M059J (cell line): ENCODE results near the gene DPP9. TPM values are rescaled to one million over a fixed set of nuclear protein-coding genes. Genes with fewer than 3 reads are reported as not detected.
"Not testable (repeated sequence)": the region's sequence is repeated elsewhere in the genome, so short reads cannot be mapped to it uniquely, and the experiment has no call there.

ENCODE experiments used
- DNase-seq: peaks from one replicate; pipeline ENCODE4 v3.0.0-alpha.2; 2012; ENCODE audit warnings: low read depth
- total RNA-seq: library from RNA; depleted of rRNA; stranded (reverse); fragments of >200 nt; shearing (Covaris generic); gene quantifications from 2 replicates; pipeline ENCODE4 v1.2.3, GENCODE V29; 2014; rRNA removed

Gene DPP9
- total RNA-seq = 67.0 and 71.4 TPM in 2 replicates

DNA sequence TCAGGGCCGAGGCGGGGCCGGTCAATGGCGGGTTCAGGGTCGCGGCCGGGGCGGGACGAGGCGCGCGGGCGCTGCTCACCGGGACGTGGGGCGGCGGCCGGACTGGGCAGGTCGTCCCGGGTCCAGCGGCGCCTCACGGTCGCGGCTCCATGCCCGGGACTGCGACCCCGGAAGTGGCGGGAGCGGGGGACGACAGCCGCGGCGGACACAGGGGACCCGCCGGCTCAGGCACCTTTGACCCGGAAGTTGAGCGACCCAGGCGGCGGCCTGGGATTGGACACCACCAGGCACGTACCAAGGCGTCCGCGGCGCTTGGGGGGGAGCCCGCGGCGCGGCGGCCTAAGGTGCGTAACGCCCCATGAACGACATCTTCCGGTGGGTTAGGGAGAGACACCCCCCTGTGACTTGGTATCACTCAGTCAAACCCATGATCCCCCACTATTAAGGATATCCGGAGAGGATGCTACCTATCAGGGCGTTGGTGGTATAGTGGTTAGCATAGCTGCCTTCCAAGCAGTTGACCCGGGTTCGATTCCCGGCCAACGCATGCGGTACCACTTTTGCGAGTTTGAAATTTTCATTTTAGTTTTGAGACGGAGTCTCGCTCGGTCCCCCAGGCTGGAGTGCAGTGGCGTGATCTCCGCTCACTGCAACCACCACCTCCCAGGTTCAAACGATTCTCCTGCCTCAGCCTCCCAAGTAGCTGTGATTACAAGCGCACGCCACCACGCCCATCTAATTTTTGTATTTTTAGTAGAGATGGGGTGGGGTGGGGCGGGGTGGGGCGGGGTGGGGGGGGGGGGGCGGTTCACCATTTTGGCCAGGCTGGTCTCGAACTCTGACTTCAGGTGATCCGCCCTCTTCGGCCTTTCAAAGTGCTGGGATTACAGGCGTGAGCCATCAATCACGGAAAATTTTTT lies at the start of gene DPP9:
Gene DPP9 (minus strand): TSS at position 248 of the 920 bp plus-strand sequence. CDS start 3,936 bp downstream, outside the sequence.
- DNase-seq = peak; percentile 98

DNA sequence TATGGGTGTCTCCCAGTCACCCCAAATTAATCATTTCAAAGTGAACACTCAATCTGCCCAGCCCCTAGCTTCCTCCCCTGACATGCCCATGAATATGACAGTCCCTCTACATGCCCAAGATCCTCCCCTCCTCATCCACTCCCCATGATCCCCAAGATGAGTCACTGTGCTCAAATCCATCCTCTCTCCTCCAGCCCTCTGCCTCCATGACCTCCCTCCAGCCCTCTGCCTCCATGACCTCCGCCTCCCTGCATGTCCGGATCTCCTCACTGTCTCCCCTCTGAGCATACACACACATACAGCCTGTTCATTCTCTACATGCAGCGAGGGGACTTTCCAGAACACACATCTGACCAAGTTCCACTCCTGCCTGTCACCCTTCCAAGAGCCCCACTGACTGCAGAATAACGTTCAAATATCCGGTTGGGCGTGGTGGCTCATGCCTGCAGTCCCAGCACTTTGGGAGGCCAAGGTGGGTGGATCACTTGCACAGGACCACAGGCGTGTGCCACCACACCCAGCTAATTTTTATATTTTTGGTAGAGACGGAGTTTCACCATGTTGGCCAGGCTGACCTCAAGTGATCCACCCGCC lies 49.5 kb upstream of the DPP9 start:
- no peak for DNase-seq

DNA sequence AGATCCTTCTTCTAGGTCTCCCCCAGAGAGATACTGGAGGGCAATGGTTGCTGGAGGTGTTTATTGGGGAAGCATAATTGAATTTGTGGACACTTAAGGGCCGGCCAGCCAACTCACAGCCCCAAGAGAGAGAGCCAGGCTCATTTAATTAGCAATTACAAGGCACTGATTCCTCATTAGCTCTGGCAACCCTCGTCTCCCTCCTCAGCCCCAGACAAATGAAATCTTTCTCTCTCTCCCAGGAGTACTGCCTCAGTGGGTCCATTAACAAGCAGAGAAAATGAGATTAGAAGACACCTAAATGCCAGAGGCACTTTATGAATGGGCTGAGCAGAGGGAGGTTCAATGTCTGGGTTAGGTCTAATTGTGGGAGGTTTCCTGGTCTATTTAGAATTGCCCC lies 48.9 kb upstream of the DPP9 start:
- DNase-seq = no peak

DNA sequence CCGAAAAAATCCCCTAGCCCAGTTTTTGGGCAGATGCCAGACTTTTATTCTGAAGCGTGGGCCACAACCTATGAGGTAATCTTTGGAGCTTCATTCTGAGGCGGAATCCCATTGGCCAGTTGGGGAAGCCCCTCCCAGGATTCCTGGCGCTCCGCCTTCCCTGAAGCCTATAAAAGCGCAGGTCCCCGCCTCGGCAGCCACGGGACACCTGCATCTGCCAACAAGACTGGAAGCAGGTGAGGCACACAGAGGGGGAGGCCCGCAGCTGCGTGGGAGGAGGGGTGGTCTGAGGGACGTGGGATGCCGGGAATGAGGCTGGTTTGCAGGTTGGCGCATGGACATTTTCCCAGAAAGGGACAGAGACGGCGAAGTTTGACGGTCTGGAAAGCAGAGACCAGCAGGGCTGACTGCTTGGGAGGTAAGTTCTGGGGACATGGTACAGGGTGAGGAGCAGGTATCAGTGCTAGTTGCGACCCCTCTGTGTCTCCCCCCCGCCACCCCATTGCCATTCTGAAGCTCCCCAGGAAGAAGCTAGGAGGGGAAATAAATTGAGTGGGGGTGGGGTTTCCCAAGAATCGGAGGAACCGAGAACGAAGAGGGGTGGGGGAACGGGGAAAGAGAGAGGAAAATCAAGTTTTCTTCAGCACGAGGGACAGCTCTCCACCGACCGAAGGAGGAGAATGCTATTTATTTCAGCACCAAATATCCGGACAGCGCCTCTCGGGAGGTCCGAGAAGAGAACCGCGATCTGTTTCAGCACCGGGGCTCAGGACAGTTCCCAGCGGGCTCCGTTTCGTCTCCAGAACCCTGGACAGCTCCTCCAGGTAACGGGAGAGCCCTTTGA lies 45.5 kb upstream of the DPP9 start:
- DNase-seq = peak; percentile 70

DNA sequence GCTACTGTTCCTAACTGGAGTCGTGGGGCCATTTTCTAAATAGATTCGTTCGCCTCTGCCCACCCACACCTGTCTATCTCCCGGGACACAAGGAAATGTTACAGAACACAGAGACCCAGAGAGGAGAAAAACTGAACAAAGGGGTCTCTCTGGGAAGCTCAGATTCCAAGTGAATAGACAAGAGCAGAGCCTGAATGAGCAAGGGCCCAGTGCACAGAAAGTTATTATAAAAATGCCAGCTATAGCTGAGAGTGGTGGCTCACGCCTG lies 40.7 kb upstream of the DPP9 start:
- no peak for DNase-seq

DNA sequence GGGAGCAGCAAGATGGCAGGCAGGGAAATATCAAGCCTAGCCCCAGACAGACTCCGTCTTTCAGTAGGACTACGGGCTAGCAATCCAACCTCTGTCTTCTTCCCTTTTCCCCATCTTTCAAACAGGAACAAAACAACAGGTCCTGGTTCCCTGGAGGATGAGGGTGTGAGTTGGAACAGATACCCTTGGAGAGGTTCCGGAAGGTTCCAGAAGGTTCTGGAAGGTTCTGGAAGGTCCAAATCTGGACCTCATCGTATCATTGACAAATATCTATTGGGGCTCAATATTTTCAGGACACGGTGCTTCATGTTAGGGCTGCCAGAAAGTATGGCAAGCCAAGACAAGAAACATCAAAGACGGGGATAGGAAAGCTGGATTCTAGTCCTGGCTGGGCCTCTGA lies 39.4 kb upstream of the DPP9 start:
- DNase-seq = no peak

DNA sequence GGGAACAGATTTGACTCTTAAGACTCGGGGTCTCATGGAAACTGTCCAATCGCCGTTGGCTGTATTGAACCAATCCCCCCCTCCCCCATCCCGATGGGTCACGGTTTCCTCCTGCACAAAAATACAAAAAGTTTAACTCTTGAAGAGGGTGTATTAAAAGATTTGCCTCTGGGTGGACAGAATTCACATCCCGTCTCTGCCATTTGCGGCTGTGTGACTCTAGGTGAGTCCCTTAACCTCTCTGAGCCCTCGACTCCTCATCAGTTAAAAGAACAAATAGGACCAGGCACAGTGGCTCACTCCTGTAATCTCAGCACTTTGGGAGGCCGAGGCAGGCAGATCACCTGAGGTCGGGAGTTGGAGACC lies 36.6 kb upstream of the DPP9 start:
- no peak for DNase-seq

DNA sequence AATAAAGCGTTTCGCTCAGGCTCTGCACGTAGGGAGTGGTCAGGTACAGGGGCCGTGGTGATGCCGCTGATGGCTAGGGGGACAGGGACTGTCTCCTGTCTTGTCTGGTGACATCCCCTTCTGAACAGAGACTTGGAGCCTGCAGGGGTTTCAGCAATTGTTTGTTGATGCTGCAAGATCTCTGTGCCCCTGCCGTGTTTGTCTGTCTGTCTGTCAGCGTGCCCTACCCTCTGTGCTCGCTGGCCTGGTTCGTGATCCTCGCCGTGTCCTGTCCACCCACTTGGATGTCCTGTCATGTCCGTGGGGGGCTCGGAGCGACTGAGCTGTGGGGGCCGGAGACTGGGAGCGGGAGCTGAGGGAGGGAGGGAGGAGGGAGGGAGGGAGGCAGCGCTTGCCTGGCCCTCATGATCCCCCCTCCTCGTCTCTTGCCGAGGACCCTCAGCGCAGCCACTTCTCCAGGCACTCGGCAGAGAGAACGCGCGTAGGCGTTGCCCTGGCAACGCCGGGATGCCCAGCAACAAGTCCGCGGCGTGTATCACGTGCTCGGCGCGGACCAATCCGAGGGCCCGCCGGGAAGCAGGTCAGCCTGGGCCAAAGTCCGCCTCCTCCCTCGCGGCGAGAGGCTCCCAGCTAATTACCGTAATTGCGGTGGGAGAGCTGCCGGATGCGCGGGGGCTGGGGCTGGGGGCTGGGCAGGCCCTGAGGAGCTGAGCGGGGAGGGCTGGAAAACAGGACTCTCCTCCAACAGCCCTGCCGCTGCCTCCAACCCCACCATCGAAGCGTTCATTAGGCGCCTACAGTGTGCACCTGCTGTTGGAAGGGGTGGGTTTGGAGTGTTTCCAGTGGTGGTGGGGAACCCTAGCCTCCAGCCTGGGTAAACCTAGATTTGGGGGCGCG lies 36.0 kb upstream of the DPP9 start:
- peak; percentile 88 for DNase-seq

DNA sequence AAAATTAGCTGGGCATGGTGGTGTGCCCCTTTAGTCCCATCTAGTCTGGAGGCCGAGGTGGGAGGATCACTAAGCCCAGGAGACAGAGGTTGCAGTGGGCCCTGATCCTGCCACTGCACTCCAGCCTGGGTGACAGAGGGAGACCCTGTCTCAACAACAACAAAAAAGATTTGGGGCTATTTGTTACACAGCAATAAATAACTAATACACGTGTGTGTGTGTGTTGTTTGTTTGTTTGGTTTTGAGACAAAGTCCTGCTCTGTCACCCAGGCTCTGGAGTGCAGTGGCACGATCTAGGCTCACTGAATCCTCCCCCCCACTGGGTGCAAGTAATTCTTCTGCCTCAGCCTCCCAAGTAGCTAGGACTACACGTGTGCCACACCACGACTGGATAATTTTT lies 35.0 kb upstream of the DPP9 start:
- no peak for DNase-seq

DNA sequence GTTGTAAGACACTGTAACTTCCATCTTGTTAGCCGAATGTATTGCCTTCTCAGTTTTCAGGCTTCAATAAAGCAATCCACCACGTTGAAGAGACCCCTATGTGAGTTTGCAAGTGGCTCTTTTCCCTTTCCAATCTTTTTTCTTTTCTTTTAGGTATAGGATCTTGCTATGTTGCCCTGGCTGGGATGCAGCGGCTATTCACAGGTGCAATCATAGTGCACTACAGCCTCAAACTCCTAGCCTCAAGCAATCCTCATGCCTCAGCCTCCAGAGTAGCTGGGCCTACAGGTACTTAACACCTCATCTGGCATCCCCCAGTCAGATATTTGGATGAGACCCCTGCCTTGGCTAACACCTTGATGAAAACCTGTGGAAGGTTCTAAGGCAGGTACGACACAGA lies 34.4 kb upstream of the DPP9 start:
- no peak for DNase-seq

DNA sequence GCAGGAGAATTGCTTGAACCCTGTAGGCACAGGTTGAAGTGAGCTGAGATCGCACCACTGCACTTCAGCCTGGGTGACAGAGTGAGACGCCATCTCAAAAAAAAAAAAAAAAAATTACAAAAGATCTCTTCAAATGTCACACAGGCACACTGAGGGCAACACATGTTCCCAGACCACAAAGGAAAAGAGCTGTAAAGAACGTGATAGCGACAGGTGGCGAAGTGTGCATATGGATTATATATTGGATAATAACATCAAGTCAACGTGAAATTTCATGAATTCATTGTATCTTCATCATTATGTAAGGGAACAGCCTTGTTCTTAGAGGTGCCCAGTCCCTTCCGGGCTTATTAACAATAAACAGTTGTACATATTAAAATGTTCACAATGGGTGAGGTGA lies 31.8 kb upstream of the DPP9 start:
- no peak for DNase-seq

DNA sequence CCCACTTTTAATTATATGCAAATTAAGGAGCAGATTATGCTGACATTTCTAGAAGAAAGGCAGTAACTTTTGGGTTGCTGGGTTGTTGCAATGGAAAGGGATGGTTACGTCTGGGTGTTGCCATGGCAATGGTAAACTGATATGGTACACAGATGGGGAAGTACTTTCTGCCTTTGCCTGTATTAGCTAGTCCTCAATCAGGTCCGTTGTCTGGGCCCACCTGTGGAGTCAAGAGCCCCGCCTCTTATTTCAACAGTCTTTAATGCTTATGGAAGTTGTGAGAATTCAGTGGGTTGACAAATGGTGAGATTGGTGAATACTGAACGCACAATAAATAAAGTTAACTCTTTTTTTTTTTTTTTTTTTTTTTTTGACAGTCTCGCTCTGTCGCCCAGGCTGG lies 30.6 kb upstream of the DPP9 start:
- DNase-seq = peak; percentile 39

DNA sequence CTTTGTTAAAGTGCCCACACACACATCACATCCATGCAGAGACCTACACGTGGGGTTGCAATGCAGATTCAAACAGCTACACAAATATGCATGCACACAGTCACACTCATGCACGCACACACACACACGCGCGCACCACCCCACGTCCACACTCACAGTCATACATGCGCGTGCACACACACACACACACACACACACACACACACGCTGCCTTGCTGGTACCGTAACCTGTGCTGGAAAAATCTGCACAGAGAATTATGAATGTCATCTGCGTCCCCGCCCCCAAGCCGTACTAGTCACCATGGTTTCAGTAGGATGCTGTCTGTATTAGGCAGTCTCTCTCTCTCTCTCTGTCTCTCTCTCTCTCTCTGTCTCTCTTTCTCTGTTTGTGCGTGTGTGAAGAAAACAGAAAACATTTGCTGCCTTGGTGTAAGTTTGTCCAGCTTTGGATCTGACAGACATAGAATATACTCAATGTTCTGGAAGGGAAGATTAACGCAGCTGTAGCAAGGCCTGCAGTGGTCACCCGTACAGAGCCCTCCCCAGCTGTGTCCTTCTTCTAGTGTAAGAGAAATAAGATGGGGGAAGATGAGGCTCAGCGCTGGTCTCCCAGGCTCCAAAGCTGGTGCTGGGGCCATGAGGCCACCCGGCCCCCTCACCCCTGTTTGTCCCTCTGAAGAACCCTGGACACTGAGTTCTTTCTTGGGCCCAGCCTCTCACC lies 26.4 kb upstream of the DPP9 start:
- DNase-seq = no peak

DNA sequence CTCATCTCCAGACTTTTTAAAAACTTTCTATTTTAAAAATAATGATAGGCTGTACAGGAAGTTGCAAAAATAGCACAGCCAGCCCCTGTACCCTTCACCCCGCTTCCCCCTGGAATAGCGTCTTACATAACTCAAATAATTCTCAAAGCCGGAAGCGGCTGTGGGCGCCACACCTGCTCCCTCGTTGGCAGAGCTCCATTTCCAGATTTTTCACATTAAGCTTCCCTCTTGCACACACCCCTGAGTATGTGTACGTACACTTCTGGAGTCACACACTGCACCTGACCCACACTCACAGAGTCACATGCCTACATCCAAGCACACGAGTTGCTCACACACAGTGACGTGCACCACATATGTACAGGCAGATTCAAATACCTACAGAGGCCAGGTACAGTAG lies 24.9 kb upstream of the DPP9 start:
- DNase-seq = no peak

DNA sequence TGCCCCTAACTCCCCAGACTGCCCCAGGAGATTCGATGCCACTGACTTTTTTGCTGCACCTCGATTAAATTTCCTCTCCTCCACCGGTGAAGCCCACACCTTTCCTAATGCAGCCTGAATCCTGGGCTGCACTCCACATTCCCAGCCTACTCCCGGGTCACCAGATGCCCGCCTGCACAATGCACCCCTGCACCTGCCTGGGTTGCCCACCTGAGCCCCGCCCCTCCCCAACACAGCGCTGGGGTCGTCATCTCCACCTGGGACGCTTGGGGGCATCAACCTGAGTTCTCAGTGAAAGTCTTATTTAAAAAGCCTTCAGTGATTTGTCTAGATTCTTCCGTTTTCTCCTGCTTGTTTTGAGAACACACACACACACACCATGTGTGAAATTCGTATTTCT lies 24.5 kb upstream of the DPP9 start:
- DNase-seq = no peak

DNA sequence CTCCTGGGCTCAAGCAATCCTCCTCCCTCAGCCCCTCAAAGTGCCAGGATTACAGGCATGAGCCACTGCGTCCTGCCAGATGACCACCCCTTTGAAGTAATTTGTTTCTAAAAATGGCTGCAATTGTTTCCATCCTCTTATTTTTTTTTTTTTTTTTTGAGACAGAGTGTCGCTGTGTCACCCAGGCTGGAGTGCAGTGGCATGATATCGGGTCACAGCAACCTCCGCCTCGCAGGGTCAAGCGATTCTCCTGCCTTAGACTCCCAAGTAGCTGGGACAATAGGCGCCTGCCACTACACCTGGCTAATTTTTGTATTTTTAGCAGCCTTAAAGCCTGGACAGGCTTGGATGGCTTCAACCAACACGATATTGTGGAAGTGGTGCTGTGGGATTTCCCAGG lies 22.3 kb upstream of the DPP9 start:
- DNase-seq = no peak

DNA sequence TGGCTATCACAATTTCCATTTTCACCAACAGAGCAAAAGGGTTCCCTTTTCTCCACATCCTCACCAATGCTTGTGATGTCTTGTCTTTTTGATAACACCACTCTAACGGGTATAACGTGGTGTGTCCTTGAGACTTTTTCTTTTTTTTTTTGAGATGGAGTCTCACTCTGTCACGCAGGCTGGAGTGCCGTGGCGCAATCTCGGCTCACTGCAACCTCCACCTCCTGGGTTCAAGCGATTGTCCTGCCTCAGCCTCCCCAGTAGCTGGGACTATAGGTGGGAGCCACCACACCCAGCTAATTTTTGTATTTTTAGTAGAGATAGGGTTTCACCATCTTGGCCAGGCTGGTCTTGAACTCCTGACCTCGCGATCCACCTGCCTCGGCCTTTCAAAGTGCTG lies 21.5 kb upstream of the DPP9 start:
- not testable (repeated sequence) for DNase-seq

DNA sequence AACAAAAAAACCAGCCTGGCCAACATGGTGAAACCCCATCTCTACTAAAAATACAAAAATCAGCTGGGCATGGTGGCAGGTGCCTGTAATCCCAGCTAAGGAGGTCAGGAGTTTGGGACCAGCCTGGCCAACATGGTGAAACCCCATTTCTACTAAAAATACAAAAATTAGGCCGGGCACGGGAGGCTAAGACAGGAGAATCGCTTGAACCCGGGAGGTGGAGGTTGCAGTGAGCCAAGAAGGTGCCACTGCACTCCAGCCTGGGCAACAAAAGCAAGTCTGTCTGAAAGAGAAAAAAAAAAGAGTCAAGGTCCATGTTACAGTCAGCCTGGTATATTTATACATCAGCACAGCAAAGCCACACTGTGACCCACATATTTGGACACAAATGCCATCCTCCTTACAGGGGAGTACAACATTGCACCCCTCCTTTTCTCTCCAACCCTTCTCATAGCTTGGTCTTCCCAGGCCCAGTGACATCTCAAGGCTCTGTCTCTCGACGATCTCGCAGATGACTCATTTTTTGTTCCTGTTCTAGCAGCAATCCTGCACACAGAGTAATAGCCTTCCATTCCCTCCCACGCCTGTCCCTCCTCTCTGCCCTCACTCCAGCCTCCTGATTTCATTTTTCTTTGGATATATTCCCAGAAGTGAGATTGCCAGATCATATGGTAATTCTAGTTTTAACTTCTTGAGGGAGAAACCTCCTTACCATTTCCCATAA lies 21.0 kb upstream of the DPP9 start:
- DNase-seq = peak; percentile 83

DNA sequence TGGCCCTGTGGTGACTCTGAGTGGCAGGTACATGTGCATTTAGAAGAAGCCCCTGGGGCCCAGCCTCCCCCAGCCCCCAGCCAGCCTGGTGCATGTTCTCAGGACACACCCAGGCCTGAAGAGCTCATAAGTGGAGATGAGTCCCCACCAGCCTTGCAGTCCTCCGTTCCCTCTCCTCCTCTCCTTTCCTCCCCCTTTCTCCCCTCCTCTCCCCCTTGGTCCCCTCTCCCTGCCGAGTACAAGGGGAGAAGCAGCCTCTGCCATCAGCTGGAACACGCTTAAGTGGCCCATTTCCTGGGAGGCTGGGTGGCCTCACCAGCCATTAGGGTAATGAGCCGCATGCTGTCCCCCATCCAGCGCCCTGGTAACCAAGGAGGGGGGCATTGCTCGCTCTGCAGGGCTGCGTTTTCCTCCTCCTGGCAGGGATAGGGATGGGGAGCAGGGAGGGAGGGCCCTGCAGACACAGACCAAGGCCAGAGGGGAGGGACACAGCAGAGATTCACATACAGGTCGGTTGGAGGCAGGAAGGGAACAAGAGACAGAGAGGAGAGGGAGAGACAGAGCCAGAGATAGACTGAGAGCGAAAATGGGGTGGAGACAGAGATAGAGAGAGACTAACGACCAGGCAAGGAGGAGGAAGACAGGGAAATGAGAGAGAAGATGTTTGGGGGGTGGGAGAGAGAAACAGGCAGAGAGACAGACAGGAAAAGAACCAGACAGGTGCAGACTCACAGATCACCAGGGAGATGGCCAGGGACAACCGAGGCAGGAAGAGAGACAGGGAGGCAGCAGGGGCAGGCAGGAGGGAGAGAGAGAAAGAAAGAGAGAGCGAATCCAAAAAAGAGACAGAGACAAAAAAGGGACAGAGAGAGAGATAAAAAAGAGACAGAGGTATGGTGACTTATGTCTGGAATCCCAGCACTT lies 19.3 kb upstream of the DPP9 start:
- DNase-seq = no peak
